PC-9 (cell line): ENCODE results near the gene SVEP1. TPM values are rescaled to one million over a fixed set of nuclear protein-coding genes. Genes with fewer than 3 reads are reported as not detected.

Source experiments
- BruUV-seq: library from RNA; stranded (reverse); fragments of 400-500 nt; replicated peaks from 2 replicates; lab custom pipeline; 2021; lab: Mats Ljungman, UMichigan
- CTCF ChIA-PET: fragments of 300-600 bp; sonication (Branson Sonifier 250); formaldehyde crosslinking; loops from one replicate; lab custom pipeline; 2022; ENCODE audit warnings: antibody characterized with exemption; lab: Charles Lee
- POLR2A ChIA-PET: fragments of 300-600 bp; sonication (Branson Sonifier 250); formaldehyde crosslinking; loops from one replicate; lab custom pipeline; 2022; ENCODE audit warnings: antibody characterized with exemption; ENCODE audit not compliant: unreplicated experiment; lab: Charles Lee
- DNase-seq, 2 experiments: peaks; one replicate each; pipeline versions ENCODE4 v3.0.0 to v3.0.0-alpha.2; 2015 to 2022; ENCODE audit warnings: mixed read lengths in 1 of 2
- H2AFZ ChIP-seq: fragments of 200-600 bp; sonication (generic); 2 replicates; pipeline ENCODE4 v1.8.1; 2017; ENCODE audit warnings: antibody characterized with exemption
- H3F3A ChIP-seq: fragments of 200-600 bp; sonication (generic); 2 replicates; pipeline ENCODE4 v1.8.1; 2017; ENCODE audit warnings: antibody characterized with exemption, mild to moderate bottlenecking, low read depth; ENCODE audit not compliant: insufficient read depth
- H3K27ac ChIP-seq: fragments of 200-600 bp; sonication (generic); 2 replicates; pipeline ENCODE4 v1.6.1; 2016; ENCODE audit warnings: mixed run types
- H3K27me3 ChIP-seq: fragments of 200-600 bp; sonication (generic); 2 replicates; pipeline ENCODE4 v1.6.1; 2016; ENCODE audit warnings: low read depth, mixed run types; ENCODE audit not compliant: insufficient read depth
- H3K36me3 ChIP-seq: fragments of 200-600 bp; sonication (generic); 2 replicates; pipeline ENCODE4 v1.6.1; 2016; ENCODE audit warnings: low read depth, mixed run types
- H3K4me1 ChIP-seq: fragments of 200-600 bp; sonication (generic); replicated peaks from 2 replicates; pipeline ENCODE4 v1.6.1; 2016; ENCODE audit warnings: mixed run types; ENCODE audit not compliant: insufficient read depth
- H3K4me2 ChIP-seq: fragments of 200-600 bp; sonication (generic); 2 replicates; pipeline ENCODE4 v1.6.1; 2017; ENCODE audit warnings: mixed run types
- H3K4me3 ChIP-seq: fragments of 200-600 bp; sonication (generic); 2 replicates; pipeline ENCODE4 v1.6.1; 2016; ENCODE audit warnings: mixed run types
- H3K79me2 ChIP-seq: fragments of 200-600 bp; sonication (generic); 2 replicates; pipeline ENCODE4 v1.6.1; 2017; ENCODE audit warnings: low read depth, mixed run types
- H3K9me2 ChIP-seq: fragments of 200-600 bp; sonication (generic); 2 replicates; pipeline ENCODE4 v1.8.1; 2017; ENCODE audit warnings: mild to moderate bottlenecking; ENCODE audit not compliant: insufficient read depth
- H3K9me3 ChIP-seq: fragments of 200-600 bp; sonication (generic); 2 replicates; pipeline ENCODE4 v1.8.1; 2016; ENCODE audit warnings: low read depth; ENCODE audit not compliant: insufficient read depth
- H4K20me1 ChIP-seq: fragments of 200-600 bp; sonication (generic); 2 replicates; pipeline ENCODE4 v1.8.1; 2017; ENCODE audit not compliant: insufficient read depth
- CTCF ChIP-seq: fragments of 200-600 bp; sonication (generic); conservative IDR thresholded peaks from 2 replicates; pipeline ENCODE4 v1.6.1; 2017; ENCODE audit warnings: mixed run types, antibody characterized with exemption, mild to moderate bottlenecking, moderate library complexity
- EZH2 ChIP-seq: fragments of 200-600 bp; sonication (generic); IDR thresholded peaks from 2 replicates; pipeline ENCODE4 v1.8.0; 2017; ENCODE audit warnings: antibody characterized with exemption, low read depth
- intact Hi-C: fragments of 100-400 bp; cut with micrococcal nuclease; formaldehyde crosslinking; loops from one replicate; pipeline ENCODE4 v1.10.0; 2022; ENCODE audit not compliant: unreplicated experiment
- total RNA-seq: library from RNA; stranded (reverse); gene quantifications from 2 replicates; pipeline ENCODE4 v1.2.3, GENCODE V29; 2021

Gene SVEP1
- total RNA-seq, 1 experiment from 2014 or later: 3.3 TPM

GRCh38 chr9:110351009-110351467, 228.5 kb downstream of the SVEP1 start:
- peak overlapping the region; percentile 73 for H3K27ac ChIP-seq
- DNase-seq: peak; percentile 72 to 97
- H3K4me2 ChIP-seq: peak overlapping the region; percentile 54

DNA sequence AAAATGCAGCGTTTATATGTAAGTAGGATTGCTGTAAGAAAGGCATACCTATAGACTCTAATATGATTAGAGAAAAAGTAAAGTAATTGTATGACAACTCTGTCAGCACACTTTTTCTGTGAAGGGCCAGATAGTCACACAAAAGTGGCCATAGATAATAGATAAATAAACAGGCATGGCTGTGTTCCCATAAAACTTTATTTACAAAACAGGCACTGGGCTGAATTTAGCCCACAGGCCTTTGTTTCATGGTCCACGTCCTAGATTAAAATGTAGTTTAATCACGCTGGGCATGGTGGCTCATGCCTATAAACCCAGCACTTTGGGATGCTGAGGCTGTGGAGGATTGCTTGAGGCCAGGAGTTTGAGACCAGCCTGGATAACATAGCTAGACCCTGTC, 233.2 kb downstream of the SVEP1 start:
- no peaks in the 10 kb centered on the region for H3K27me3 ChIP-seq
- intact Hi-C loops: no loop called here
- no peaks in the 10 kb centered on the region for H3K9me2 ChIP-seq
- H3K4me2 ChIP-seq: no peak overlapping the region
- H3F3A ChIP-seq: peaks cover 20% of the 10 kb centered on the region; the same call in 1 of the 2 replicates
- DNase-seq: no peak
- no peak overlapping the region for H2AFZ ChIP-seq
- CTCF ChIA-PET: no interaction called here
- H3K9me3 ChIP-seq: no peaks in the 10 kb centered on the region
- H3K79me2 ChIP-seq: no peaks in the 10 kb centered on the region
- H3K4me1 ChIP-seq: peaks cover 11% of the 10 kb centered on the region
- no TSS peak for BruUV-seq
- TF ChIP-seq EZH2: no peak
- no peak for TF ChIP-seq CTCF
- no peaks in the 10 kb centered on the region for H3K36me3 ChIP-seq
- no peak overlapping the region for H3K4me3 ChIP-seq
- H4K20me1 ChIP-seq: no peaks in the 10 kb centered on the region
- POLR2A ChIA-PET: interaction anchor here (0.6 kb wide), 1 partner anchor 80 kb away, joined by 5 read pairs; no protein-coding TSS in a partner anchor
- no peak overlapping the region for H3K27ac ChIP-seq

More at GRCh38 chr9:110351009-110351467, 228.5 kb downstream of the SVEP1 start:
- TF ChIP-seq EZH2 (no peak), CTCF (no peak)
- Histone ChIP-seq H3K9me2 (no peaks in the 10 kb centered on the region), H3K79me2 (no peaks in the 10 kb centered on the region), H4K20me1 (no peaks in the 10 kb centered on the region), H3K27me3 (no peaks in the 10 kb centered on the region), H3K36me3 (no peaks in the 10 kb centered on the region), H3K4me1 (peaks cover 23% of the 10 kb centered on the region), H3F3A (peaks cover 31% of the 10 kb centered on the region), H3K4me3 (no peak overlapping the region), H2AFZ (no peak overlapping the region), H3K9me3 (no peaks in the 10 kb centered on the region; the same call in 1 of the 2 replicates)
- intact Hi-C loops: loop anchor here (1.0 to 10.0 kb wide), 5 partner anchors 72 to 272 kb away; partner anchors contain the start of genes SVEP1 and TXN
- no TSS peak for BruUV-seq
- ChIA-PET POLR2A (interaction anchor here (0.6 to 1.4 kb wide), 4 partner anchors 19 to 936 kb away, joined by 3 to 67 read pairs (median 14); partner anchors contain the start of gene TXN), CTCF (interaction anchor here (0.5 to 1.2 kb wide), 3 partner anchors 11 to 987 kb away, joined by 3 to 5 read pairs (median 3); no protein-coding TSS in a partner anchor)

DNA sequence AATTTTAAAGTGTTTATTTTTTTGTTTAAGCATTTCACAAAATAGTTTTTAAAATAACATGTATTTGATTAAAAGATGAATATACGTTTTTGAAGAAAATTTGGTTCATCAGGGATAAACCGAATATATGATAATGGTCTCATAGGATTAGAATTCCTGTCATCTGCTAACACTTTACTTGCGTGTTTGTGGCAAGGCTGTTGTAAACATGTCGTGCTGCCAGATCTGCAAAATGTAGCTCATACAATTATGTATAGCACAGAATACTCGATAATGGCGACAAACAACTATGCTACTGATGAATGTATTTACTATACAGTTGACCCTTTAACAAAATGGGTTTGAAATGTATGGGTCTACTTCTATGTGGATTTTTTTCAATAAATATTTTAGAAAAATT, 234.7 kb downstream of the SVEP1 start:
- Histone ChIP-seq H3F3A (peaks cover 5% of the 10 kb centered on the region; the same call in 1 of the 2 replicates), H4K20me1 (no peaks in the 10 kb centered on the region), H3K36me3 (no peaks in the 10 kb centered on the region), H3K4me2 (no peak overlapping the region), H3K79me2 (no peaks in the 10 kb centered on the region), H3K27ac (no peak overlapping the region), H2AFZ (no peak overlapping the region), H3K9me2 (no peaks in the 10 kb centered on the region), H3K9me3 (no peaks in the 10 kb centered on the region), H3K27me3 (no peaks in the 10 kb centered on the region), H3K4me3 (no peak overlapping the region), H3K4me1 (no peaks in the 10 kb centered on the region)
- BruUV-seq: no TSS peak
- intact Hi-C loops: no loop called here
- no peak for TF ChIP-seq CTCF
- no peak for TF ChIP-seq EZH2
- ChIA-PET POLR2A (no interaction called here), CTCF (no interaction called here)
- DNase-seq: no peak
